IPS DF 4.7 (cell line): Measurements from ENCODE around the gene PRSS22.

Source experiments
- DNase-seq: peaks from one replicate; pipeline ENCODE4 v3.0.0-alpha.2; 2013; ENCODE audit warnings: low spot score; ENCODE audit errors: extremely low read depth

PRSS22 gene

GRCh38 chr16:2852731-2853507, 5.1 kb downstream of the PRSS22 start:
- no peak for DNase-seq

GRCh38 chr16:2852003-2852730, 5.8 kb downstream of the PRSS22 start:
- no peak for DNase-seq

- no peak for DNase-seq
Measured at GRCh38 chr16:2848933-2849725, 8.8 kb downstream of the PRSS22 start.

DNA sequence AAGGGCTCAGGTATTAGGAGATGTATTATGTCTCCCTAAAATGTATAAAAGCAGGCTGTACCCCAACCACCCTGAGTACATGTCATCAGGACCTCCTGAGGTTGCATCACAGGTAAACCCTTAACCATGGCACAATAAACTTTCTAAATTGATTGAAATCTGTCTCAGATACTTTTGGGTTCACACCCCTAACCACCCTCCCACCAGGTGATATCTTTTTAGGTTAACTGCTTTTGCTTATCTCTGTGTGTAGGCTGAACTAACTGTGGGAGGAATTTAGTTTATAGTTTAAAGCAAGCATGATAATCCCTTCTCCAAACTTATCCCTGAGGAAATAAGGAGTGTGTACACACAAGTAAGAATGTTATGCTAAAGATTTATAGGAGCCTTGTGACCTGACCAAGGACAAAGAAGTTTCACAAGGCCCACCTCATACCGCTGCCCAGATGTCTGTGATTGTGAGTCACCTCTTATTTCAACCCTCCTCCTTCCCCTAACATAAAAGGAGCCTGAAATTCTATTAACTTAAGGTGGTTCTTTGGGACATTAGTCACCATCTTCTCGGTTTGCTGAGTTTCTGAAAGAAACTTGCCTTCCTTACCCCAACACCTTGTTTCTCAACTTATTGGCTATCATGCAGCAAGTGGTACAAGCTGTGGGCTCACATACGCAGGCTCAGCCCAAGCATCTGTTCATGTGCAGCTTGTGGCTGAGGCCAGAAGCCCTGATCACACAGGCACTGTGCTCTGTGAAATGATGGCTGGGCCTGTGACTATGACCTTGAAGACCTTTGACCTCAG, 11.3 kb downstream of the PRSS22 start:
- no peak for DNase-seq

GRCh38 chr16:2845116-2845515, 12.9 kb downstream of the PRSS22 start:
- DNase-seq, result no peak

- DNase-seq, result no peak
Measured at GRCh38 chr16:2843526-2843925, 14.4 kb downstream of the PRSS22 start.

- no peak for DNase-seq
Measured at GRCh38 chr16:2842340-2843000, 15.5 kb downstream of the PRSS22 start.

DNA sequence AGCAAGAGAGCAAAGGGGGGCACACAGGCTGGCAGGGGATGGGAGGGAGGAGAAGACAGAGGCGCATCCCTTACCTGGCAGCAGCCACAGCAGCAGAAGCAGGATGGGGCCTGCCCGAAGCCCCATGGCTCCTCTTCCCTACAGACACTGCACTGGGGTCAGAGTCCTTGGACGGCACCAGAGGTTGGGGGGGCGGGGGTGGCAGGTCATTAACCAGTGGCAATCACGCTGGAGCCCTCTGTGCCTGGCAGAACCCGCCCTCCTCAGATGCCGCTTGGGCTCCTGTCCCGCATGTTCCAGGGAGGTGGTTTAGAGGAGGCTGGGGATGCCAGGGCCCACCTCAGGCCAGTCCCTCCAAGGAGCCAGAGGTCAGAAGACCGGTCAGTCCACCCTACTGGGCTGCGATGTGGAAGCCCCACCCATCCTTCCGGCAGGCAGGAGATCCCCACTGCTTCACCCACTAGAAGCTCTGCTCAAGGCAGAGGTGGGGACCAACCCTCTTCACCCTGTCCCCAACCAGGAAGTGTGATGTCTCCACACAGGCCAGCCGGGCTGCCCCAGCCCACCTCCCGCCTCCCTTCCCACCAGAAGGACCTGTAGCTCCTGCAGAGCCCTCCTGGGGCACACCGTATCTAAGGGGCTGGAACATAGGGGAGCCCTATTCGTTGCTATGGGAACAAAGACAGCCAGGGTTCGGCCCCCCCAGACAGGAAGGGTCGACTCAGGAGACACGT, 16.2 kb downstream of the PRSS22 start:
- DNase-seq, result no peak

DNA sequence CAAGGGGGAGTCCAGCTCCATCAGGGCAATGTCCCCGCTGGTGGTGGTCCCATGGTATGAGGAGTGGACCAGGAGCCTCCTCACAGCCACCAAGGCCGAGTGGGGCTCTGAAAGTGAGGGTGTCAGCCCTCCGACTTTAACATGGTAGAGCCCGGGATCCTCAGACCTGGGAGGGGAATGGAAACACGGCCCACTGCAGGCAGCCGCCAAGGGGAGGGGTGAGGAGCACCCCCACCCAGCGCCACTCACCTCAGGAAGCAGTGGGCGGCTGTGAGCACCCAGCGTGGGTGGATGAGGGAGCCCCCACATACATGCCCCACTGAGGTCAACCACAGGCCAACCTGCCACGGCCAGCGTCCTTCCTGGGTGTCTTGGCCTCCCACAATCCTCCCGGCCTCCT, 17.1 kb downstream of the PRSS22 start:
- DNase-seq, result no peak

DNA sequence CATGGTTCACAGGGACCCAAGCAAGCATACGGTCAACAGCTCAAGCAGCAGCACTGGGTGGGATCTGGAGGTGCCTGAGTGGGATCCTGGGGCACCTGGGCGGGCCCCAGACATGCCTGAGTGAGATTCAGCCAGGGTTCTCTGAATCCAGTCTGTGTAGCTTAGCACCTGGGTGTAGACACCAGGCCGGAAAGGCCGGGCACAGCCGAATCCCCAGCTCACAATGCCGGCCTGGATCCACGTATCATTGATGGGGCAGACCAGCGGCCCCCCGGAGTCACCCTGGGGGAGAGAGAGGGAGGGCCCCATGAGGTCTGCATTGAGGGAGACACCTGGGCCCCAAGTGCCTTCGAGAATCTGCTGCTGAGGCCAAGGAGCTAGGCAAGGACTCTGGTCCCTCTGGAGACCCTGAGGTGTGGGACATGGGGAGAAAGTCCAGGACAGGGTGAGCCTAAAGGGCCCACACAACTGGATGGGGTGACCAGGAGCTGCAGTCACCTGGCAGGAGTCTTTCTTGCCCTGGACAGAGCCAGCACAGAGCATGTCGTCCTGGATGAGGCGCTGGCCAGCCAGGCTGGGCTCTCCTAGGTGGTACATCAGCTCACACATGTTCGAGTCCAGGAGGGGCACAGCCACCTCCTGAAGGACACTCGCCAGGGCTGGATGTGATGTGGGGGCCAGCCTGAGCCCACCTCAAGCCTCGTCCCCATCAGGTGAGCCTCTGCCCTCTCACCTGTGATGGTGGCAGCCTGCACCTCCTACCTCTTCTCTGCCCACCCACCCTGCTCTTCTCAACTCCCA, 18.1 kb downstream of the PRSS22 start:
- no peak for DNase-seq

DNA sequence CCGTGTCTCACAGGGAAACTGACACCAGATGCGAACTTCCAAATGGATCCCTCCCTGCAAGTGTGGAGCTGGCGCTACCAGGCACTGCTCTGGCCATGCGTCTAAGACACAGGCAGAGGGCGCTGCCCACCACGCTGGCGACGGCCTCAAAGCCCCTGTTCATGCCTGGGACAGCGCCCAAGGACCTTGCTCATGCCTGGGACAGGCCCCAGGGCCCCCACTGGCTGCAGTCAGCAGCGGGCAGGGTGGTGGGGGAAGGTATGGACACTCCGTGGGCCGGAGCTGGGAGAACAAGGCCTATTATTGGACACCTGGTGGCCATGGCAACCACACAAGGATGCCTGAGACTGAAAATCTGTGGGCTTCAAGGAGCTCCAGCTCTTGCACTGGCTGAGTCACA, 19.0 kb downstream of the PRSS22 start:
- DNase-seq, result no peak

- DNase-seq, result no peak
Measured at GRCh38 chr16:2836646-2837508, 21.1 kb downstream of the PRSS22 start.

GRCh38 chr16:2835638-2836493, 22.1 kb downstream of the PRSS22 start:
- no peak for DNase-seq

- no peak for DNase-seq
Measured at GRCh38 chr16:2834968-2835367, 23.0 kb downstream of the PRSS22 start.

- DNase-seq, result no peak
Measured at GRCh38 chr16:2833776-2834175, 24.2 kb downstream of the PRSS22 start.

DNA sequence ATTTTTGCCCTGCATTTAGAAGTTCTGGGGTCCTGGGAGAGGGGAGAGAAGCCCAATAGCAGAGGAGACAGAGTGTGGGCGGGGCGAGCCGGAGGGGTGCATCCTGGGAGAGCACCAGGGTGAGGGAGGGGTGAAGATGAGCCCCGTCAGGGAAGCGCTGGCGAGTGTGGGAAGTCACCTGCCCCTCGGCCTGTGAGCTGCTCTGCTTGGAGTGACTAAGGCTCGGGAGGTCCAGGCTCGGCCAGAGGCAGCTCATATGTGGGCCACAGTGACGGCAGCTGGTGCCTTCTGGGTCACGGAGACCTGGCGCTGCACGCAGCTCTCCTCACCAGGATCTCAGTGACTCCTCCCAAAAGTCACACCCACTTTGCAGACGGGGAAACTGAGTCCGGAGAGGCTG, 26.8 kb downstream of the PRSS22 start:
- no peak for DNase-seq

GRCh38 chr16:2830355-2830695, 27.6 kb downstream of the PRSS22 start:
- no peak for DNase-seq
